ENCODE results near the gene CLUH. TPM values are rescaled to one million over a fixed set of nuclear protein-coding genes. Genes with fewer than 3 reads are reported as not detected.

CLUH gene
- total RNA-seq, 1 experiment from 2014 or later: 175 TPM

DNA sequence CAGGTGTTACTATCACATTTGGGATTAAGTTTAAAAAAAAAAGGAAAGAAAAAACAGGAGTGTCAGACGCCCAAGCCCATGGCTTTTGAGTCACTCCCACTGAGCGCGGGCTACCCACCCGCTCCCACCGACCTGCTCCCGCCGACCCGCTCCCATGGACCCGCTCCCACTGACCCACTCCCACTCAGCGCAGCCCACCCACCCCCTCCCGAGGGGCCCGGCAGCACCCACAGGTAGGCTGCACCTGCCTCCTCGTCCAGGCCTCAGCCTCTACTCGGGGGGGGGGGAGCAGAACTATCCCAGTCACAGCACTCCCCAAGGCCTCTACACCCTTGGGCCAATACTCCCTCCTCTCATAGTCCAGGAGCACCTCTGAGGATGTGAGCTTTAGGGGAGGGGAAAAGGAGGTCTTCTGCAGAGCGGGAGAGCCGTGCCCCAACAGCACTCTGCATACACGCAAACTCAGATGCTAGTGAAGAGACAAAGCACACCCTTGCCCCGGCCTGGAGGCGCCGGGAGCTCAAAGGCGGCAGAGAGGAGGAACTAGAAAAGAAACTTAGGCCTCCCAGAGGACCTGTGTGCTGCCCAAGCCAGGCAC is 2.9 kb downstream of the CLUH start:
- no peak for TF ChIP-seq ELF1 (IDR thresholded peaks at IDR 0.05; ENCODE audit: borderline replicate concordance, low read depth)
- no peak for TF ChIP-seq SRF (IDR thresholded peaks at IDR 0.05; ENCODE audit: low read depth)
- TF ChIP-seq ZFX (IDR thresholded peaks at IDR 0.05): no peak
- no peak for TF ChIP-seq EZH2 (IDR thresholded peaks at IDR 0.05)
- BruUV-seq (replicated peaks): no TSS peak
- H3K9me3 ChIP-seq (ENCODE audit: control insufficient read depth in 1 of 2, insufficient read depth in 1 of 2, low read depth in 1 of 2, low read length in 2 of 2): no peaks in the 10 kb centered on the region
- H3K9ac ChIP-seq (ENCODE audit: low read length): peak overlapping the region; percentile 94; the same call in 1 of the 2 replicates
- no peaks in the 10 kb centered on the region for H3K27me3 ChIP-seq (ENCODE audit: insufficient read depth, low read length)
- H3K4me3 ChIP-seq (replicated peaks in 1 of 2; ENCODE audit: low read depth in 1 of 2, low read length in 2 of 2): peak overlapping the region; percentile 94 to 100; a peak in 3 of 4 replicates
- no peaks in the 10 kb centered on the region for H3K9me2 ChIP-seq (ENCODE audit: insufficient read depth)
- peaks cover 2 to 19% of the 10 kb centered on the region in 2 experiments; a peak in 2 of 4 replicates for H3K36me3 ChIP-seq (ENCODE audit: control insufficient read depth in 1 of 2, insufficient read depth in 2 of 2, low read length in 2 of 2)
- peaks cover 17% of the 10 kb centered on the region; the same call in 1 of the 2 replicates for H4K20me1 ChIP-seq (ENCODE audit: insufficient read depth)
- ChIA-PET RAD21 (ENCODE audit: low non-redundant PET in 1 of 2, low total read pairs in 2 of 2, uncharacterized antibody in 2 of 2, unreplicated experiment in 2 of 2) (no interaction called here), CTCF (no interaction called here), POLR2A (no interaction called here)
- intact Hi-C loops (cut with micrococcal nuclease): no loop called here
- no peak overlapping the region for H2AFZ ChIP-seq (ENCODE audit: low read depth, low read length, poor library complexity, severe bottlenecking)
- no peak for DNase-seq (ENCODE audit: low read depth, low spot score)
- H3K27ac ChIP-seq (ENCODE audit: low read depth, low read length): peak overlapping the region; percentile 62
- peaks cover 26 to 45% of the 10 kb centered on the region in 2 experiments for H3K4me1 ChIP-seq (ENCODE audit: control insufficient read depth in 1 of 2, insufficient read depth in 2 of 2, low read length in 2 of 2)
- no peak for ATAC-seq
- H3K4me2 ChIP-seq (ENCODE audit: low read length): peak overlapping the region; percentile 100
- peaks cover 81% of the 10 kb centered on the region for H3K79me2 ChIP-seq (ENCODE audit: insufficient read depth, low read length)

DNA sequence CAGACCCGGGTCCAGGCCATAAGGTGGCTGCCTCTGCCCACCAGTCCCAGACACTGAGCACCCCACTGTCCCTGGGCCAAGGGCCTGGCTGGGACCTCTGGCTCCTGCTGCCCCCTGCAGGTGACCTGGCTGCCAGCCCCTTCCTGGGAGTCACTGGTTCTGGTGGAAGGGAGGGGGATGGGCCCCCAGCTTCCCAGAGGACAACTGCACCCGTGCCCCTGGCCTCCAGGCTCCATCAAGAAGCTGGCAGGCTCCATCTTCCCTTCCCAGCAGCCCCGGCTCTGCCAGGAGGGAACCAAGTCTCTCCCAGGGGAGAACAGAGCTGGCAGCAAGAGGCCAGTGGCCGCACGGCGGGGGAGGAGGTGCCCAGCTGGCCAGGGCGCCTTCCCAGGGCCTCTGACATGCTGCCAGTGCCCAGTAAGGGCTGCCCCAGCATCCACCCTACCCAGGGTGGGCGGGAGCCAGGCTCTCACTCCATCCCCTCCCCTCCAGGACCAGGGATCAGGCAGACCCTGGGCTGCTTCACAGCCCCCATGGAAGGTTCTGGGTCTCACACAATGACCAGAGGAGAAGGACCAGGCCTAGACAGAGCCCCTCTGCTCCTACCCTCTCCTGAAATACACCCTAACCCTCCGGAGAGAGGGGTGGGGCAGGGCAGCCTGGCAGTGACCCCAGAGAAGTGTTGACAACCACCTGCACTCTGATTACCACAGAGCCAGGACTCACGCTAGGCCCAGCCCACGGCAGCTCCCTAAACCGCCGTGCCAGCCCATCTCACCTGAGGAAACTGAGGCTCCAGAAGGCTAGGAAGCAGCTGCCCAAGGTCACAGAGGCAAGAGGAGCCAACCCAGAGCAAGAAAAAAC is 3.6 kb downstream of the CLUH start:
- H3K27ac ChIP-seq (ENCODE audit: low read depth, low read length): peak overlapping the region; percentile 43; the same call in 1 of the 2 replicates
- peak overlapping the region; percentile 11 for H3K9ac ChIP-seq (ENCODE audit: low read length)
- H3K27me3 ChIP-seq (ENCODE audit: insufficient read depth, low read length): no peaks in the 10 kb centered on the region
- H3K9me2 ChIP-seq (ENCODE audit: insufficient read depth): no peaks in the 10 kb centered on the region
- peaks cover 17% of the 10 kb centered on the region; the same call in 1 of the 2 replicates for H4K20me1 ChIP-seq (ENCODE audit: insufficient read depth)
- H3K36me3 ChIP-seq (ENCODE audit: control insufficient read depth in 1 of 2, insufficient read depth in 2 of 2, low read length in 2 of 2): peaks cover 7 to 25% of the 10 kb centered on the region in 2 experiments; a peak in 3 of 4 replicates
- peaks cover 87% of the 10 kb centered on the region for H3K79me2 ChIP-seq (ENCODE audit: insufficient read depth, low read length)
- H3K4me1 ChIP-seq (ENCODE audit: control insufficient read depth in 1 of 2, insufficient read depth in 2 of 2, low read length in 2 of 2): peaks cover 26 to 45% of the 10 kb centered on the region in 2 experiments
- RAD21 ChIA-PET (ENCODE audit: low non-redundant PET in 1 of 2, low total read pairs in 2 of 2, uncharacterized antibody in 2 of 2, unreplicated experiment in 2 of 2): no interaction called here
- no peak for DNase-seq (ENCODE audit: low read depth, low spot score)
- intact Hi-C loops (cut with micrococcal nuclease): no loop called here
- no peak overlapping the region for H2AFZ ChIP-seq (ENCODE audit: low read depth, low read length, poor library complexity, severe bottlenecking)
- H3K4me2 ChIP-seq (ENCODE audit: low read length): peak overlapping the region; percentile 100
- BruUV-seq (replicated peaks): no TSS peak
- H3K4me3 ChIP-seq (replicated peaks in 1 of 2; ENCODE audit: low read depth in 1 of 2, low read length in 2 of 2): no peak overlapping the region
- POLR2A ChIA-PET: no interaction called here
- TF ChIP-seq CTCF (IDR thresholded peaks at IDR 0.05 in 2 of 3, conservative IDR thresholded peaks at IDR 0.05 in 1 of 3; ENCODE audit: borderline replicate concordance in 1 of 3, insufficient read depth in 1 of 3, low read depth in 2 of 3, low read length in 2 of 3) (peak in 2 of 3 experiments; percentile 65 to 67; a peak in 4 of 6 replicates), RAD21 (IDR thresholded peaks at IDR 0.05; ENCODE audit: low read depth) (no peak; the same call in 1 of the 2 replicates)
- peak; percentile 18; the same call in 1 of the 2 replicates for ATAC-seq
- CTCF ChIA-PET: interaction anchor here (1.1 kb wide), 1 partner anchor 15 kb away, joined by 3 read pairs; no protein-coding TSS in a partner anchor
- H3K9me3 ChIP-seq (ENCODE audit: control insufficient read depth in 1 of 2, insufficient read depth in 1 of 2, low read depth in 1 of 2, low read length in 2 of 2): no peaks in the 10 kb centered on the region

Measured in HCT116 (cell line).